Measurements from ENCODE around the gene EPN3. TPM values are rescaled to one million over a fixed set of nuclear protein-coding genes. Genes with fewer than 3 reads are reported as not detected.

The EPN3 gene
- total and polyA plus RNA-seq, 8 donors: 6.4 to 117 (median 45.1) TPM

DNA sequence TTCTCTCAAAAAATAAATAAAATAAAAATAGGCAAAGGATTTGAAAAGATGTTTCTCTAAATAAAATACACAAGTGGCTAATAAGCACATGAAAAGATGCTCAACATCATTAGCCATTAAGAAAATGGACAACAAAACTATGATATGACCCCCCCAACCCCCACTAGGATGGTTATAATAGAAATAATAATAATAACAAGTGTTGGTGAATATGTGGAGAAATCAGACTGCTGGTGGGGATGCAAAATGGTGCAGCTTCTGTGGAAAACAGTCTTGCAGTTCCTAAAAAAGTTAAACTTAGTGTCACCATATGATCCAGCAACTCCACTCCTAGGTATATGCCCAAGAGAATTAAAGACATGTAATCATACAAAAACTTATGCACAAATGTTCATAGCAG, 33.3 kb upstream of the EPN3 start:
- Histone ChIP-seq H3K36me3 (no peaks in the 10 kb centered on the region), H3K4me1 (no peaks in the 10 kb centered on the region), H3K4me3 (no peak overlapping the region), H3K27me3 (no peaks in the 10 kb centered on the region), H3K27ac (no peak overlapping the region), H3K9me3 (no peaks in the 10 kb centered on the region)
- intact Hi-C loops (cut with DNase I; ENCODE audit: low total_unique reads): no loop called here
- DNase-seq: no peak
- TF ChIP-seq CTCF (IDR thresholded peaks at IDR 0.05): no peak
- no peak for TF ChIP-seq POLR2AphosphoS5 (IDR thresholded peaks at IDR 0.05)
- TF ChIP-seq POLR2A (IDR thresholded peaks at IDR 0.05): no peak
- no peak for TF ChIP-seq EP300 (IDR thresholded peaks at IDR 0.05)

GRCh38 chr17:50499721-50500120, 32.8 kb upstream of the EPN3 start:
- H3K9me3 ChIP-seq: no peaks in the 10 kb centered on the region
- no peak for DNase-seq
- no peak overlapping the region for H3K4me3 ChIP-seq
- no peak overlapping the region for H3K27ac ChIP-seq
- intact Hi-C loops (cut with DNase I; ENCODE audit: low total_unique reads): no loop called here
- no peaks in the 10 kb centered on the region for H3K27me3 ChIP-seq
- 92 to 99% (median 95%) methylated on average over 2 of the region's 2 CpGs for WGBS, 5 donors
- no peaks in the 10 kb centered on the region for H3K4me1 ChIP-seq
- H3K36me3 ChIP-seq: no peaks in the 10 kb centered on the region
- TF ChIP-seq EP300 (IDR thresholded peaks at IDR 0.05) (no peak), POLR2A (IDR thresholded peaks at IDR 0.05) (no peak), CTCF (IDR thresholded peaks at IDR 0.05) (no peak), POLR2AphosphoS5 (IDR thresholded peaks at IDR 0.05) (no peak)

- Histone ChIP-seq H3K36me3 (no peaks in the 10 kb centered on the region), H3K27ac (no peak overlapping the region), H3K4me3 (no peak overlapping the region), H3K27me3 (no peaks in the 10 kb centered on the region), H3K4me1 (no peaks in the 10 kb centered on the region), H3K9me3 (no peaks in the 10 kb centered on the region)
- DNase-seq: peak in 1 of 2 donors; percentile 47
- WGBS, 5 donors: 21 to 42% (median 27%) methylated on average over 5 of the region's 5 CpGs
- intact Hi-C loops (cut with DNase I; ENCODE audit: low total_unique reads): no loop called here
- TF ChIP-seq EP300 (IDR thresholded peaks at IDR 0.05): no peak
- peak in 2 of 7 experiments; percentile 25 to 43 for TF ChIP-seq CTCF (IDR thresholded peaks at IDR 0.05)
Measured at GRCh38 chr17:50501054-50501453, 31.5 kb upstream of the EPN3 start.

- WGBS, 5 donors: 71 to 84% (median 82%) methylated on average over 8 to 9 of the region's 9 CpGs
- no peak for TF ChIP-seq EP300 (IDR thresholded peaks at IDR 0.05)
- no peak for TF ChIP-seq POLR2A (IDR thresholded peaks at IDR 0.05)
- TF ChIP-seq CTCF (IDR thresholded peaks at IDR 0.05): no peak
- no peak for TF ChIP-seq POLR2AphosphoS5 (IDR thresholded peaks at IDR 0.05)
- H3K4me3 ChIP-seq: no peak overlapping the region
- H3K27me3 ChIP-seq: no peaks in the 10 kb centered on the region
- H3K36me3 ChIP-seq: no peaks in the 10 kb centered on the region
- H3K9me3 ChIP-seq: no peaks in the 10 kb centered on the region
- peak overlapping the region in 3 of 5 donors; percentile 14 to 22 (median 18) for H3K27ac ChIP-seq
- DNase-seq: no peak
- intact Hi-C loops (cut with DNase I; ENCODE audit: low total_unique reads): no loop called here
- no peaks in the 10 kb centered on the region for H3K4me1 ChIP-seq
Measured at GRCh38 chr17:50502301-50502990, 30.1 kb upstream of the EPN3 start.
